Pancreas (tissue), 10 donors: ENCODE measurements around the gene SYT5. TPM values are rescaled to one million over a fixed set of nuclear protein-coding genes. Genes with fewer than 3 reads are reported as not detected.
"Not testable (repeated sequence)": the region's sequence is repeated elsewhere in the genome, so short reads cannot be mapped to it uniquely, and the experiment has no call there.

Experiments used
- ATAC-seq, 4 donors: fragments of 200-7000 bp; cut with Tn5 transposase; one replicate each; pipeline versions ENCODE4 v1.8.0 to v1.9.1; 2020; ENCODE audit warnings: mild to moderate bottlenecking in 4 of 4, moderate library complexity in 4 of 4
- DNase-seq, 6 donors: peaks; one replicate each; pipeline ENCODE4 v3.0.0-alpha.2; 2020
- FAIRE-seq: peaks from 2 replicates; lab custom pipeline; 2012; peaks lifted over from hg19 to GRCh38; lab: Jason Lieb, UNC
- H3K27ac ChIP-seq, 4 donors: fragments of 200-600 bp; sonication (generic); 1 replicate in 3 of 4; 2 replicates in 1 of 4; pipeline versions ENCODE4 v1.5.0 to v1.8.0; 2020
- H3K27me3 ChIP-seq, 4 donors: fragments of 200-600 bp; one replicate each; pipeline ENCODE4 v1.8.0; 2021
- H3K36me3 ChIP-seq, 3 donors: fragments of 200-600 bp; sonication (generic) in 1 of 3; one replicate each; pipeline versions ENCODE4 v1.5.0 to v1.8.0; 2020 to 2021
- H3K4me1 ChIP-seq, 3 donors: fragments of 200-600 bp; one replicate each; pipeline ENCODE4 v1.8.0; 2021
- H3K4me3 ChIP-seq, 4 donors: fragments of 200-600 bp; sonication (generic) in 2 of 4; one replicate each; pipeline versions ENCODE4 v1.5.0 to v1.8.0; 2020 to 2021
- H3K9me3 ChIP-seq, 4 donors: fragments of 200-600 bp; one replicate each; pipeline ENCODE4 v1.8.0; 2021
- CTCF ChIP-seq, 4 donors: fragments of 200-600 bp; sonication (generic) in 3 of 4; IDR thresholded peaks; one replicate each; pipeline versions ENCODE4 v1.5.0 to v1.8.0; 2021; ENCODE audit warnings: antibody characterized with exemption in 4 of 4
- WGBS, 2 donors: extraction: QIAGEN DNeasy Blood & Tissue Kit; methylation state at CpG; one replicate each; pipeline ENCODE4 v1.1.7; 2013; 5-methylcytosine and 5-hydroxymethylcytosine counted together
- intact Hi-C, 3 donors: fragments of 100-400 bp; cut with DNase I; formaldehyde crosslinking; loops; one replicate each; pipeline versions ENCODE4 v1.11.1 to v1.14.2; 2022
- polyA plus RNA-seq, 2 donors: library from polyadenylated mRNA; stranded (reverse); fragments of 200-250 nt; gene quantifications; one replicate each; pipeline ENCODE4 v1.2.3, GENCODE V29; 2013
- total RNA-seq, 6 donors: library from RNA; stranded (reverse); fragmentation: NEBNext Ultra II Directional in 4 of 6; extraction: Animal tissue kit (Norgen Biotek cat#: 25700) in 4 of 6; gene quantifications; one replicate each; pipeline versions ENCODE4 v1.2.1 to v1.2.4, GENCODE V29; 2021 to 2023
- donor health status: healthy with polysubstance abuse.
- donor health status: DM: no; HTN: no; CAD: no; lungs with moderate emphysema.
- donor health status: DM: no; HTN: no; CAD: no.
- donor health status: control.
- donor health status: control.
- donor health status: Bipolar disorder and iron deficiency.
- donor health status: DM: yes; HTN: yes; CAD: no.
- donor health status: DM: no; HTN: no; CAD: no.
- donor health status: DM: no; HTN: no; CAD: no.
- donor health status: DM: yes; HTN: yes; CAD: no.

The SYT5 gene
- total and polyA plus RNA-seq, 8 donors = 0.88 to 41.1 (median 2.8) TPM

GRCh38 chr19:55158423-55158822 is 21.7 kb downstream of the SYT5 start:
- ATAC-seq (no peak), FAIRE-seq (no peak), DNase-seq (no peak)
- no peak overlapping the region for H3K27ac ChIP-seq
- 47 to 63% methylated on average over 4 of the region's 4 CpGs for WGBS, 2 donors
- H3K4me1 ChIP-seq = peaks cover 0 to 4% (median 0%) of the 10 kb centered on the region in 3 donors
- no peak for TF ChIP-seq CTCF (IDR thresholded peaks at IDR 0.05)
- H3K36me3 ChIP-seq = no peaks in the 10 kb centered on the region
- H3K27me3 ChIP-seq = peaks cover 0 to 15% (median 6%) of the 10 kb centered on the region in 4 donors
- H3K9me3 ChIP-seq = no peaks in the 10 kb centered on the region
- intact Hi-C loops = no loop called here
- H3K4me3 ChIP-seq = no peak overlapping the region

DNA sequence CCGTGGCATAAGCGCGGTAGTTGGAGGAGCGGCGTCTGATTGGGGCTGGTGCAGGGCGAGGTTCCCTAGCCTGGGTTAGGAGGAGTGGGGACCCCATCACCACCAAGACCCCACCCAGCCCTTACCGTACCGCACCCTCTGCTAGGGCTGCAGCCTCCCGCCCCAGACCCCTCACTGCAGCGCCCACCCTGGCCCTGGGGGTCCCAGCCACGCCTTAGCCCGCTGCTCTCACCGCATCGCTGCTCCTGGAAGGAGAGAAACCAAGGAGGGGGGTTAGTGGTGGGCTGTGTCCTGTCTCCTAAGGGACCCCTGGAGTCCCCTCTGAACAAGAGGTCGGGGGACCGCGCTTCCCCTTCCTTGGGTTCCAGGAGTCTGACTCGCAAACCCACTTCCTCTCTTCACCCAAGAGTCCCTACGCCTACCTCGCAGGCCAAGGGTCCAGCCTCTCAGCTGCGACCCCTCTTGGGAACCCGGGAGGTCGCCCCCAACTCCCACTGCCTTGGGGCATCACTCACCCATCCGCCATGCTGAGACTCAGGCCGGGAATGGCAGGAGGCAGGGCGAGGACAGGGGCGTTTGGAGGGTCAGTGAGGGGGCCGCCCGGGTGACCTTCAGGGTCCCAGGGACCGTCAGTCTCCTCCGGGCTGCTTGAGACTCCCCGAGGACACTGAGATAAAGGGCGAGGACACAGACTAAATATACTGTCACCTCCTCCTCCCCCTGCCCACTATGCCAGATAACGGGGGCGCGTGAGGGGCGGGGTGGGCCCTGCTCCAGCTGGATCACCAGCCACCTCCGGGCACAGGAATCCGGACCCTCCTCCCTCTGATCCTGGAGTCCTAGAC is 22.8 kb downstream of the SYT5 start, which contains the start of gene TNNI3:
TNNI3 (minus strand) TSS at position 669 of the 845 bp plus-strand sequence; CDS start at position 526, 143 bp downstream.
- ATAC-seq = no peak
- intact Hi-C loops = no loop called here
- H3K9me3 ChIP-seq = no peaks in the 10 kb centered on the region
- peaks cover 0 to 12% (median 3%) of the 10 kb centered on the region in 4 donors for H3K27me3 ChIP-seq
- no peak for FAIRE-seq
- peaks cover 0 to 4% (median 0%) of the 10 kb centered on the region in 3 donors for H3K4me1 ChIP-seq
- H3K4me3 ChIP-seq = no peak within 1 kb of the TSS
- H3K36me3 ChIP-seq = no peaks in the 10 kb centered on the region
- whole genome bisulfite sequencing, 2 donors = 16 to 21% methylated on average over 29 to 39 of the region's 39 CpGs
- no peak for TF ChIP-seq CTCF (IDR thresholded peaks at IDR 0.05)
- DNase-seq = no peak
- no peak within 1 kb of the TSS for H3K27ac ChIP-seq

DNA sequence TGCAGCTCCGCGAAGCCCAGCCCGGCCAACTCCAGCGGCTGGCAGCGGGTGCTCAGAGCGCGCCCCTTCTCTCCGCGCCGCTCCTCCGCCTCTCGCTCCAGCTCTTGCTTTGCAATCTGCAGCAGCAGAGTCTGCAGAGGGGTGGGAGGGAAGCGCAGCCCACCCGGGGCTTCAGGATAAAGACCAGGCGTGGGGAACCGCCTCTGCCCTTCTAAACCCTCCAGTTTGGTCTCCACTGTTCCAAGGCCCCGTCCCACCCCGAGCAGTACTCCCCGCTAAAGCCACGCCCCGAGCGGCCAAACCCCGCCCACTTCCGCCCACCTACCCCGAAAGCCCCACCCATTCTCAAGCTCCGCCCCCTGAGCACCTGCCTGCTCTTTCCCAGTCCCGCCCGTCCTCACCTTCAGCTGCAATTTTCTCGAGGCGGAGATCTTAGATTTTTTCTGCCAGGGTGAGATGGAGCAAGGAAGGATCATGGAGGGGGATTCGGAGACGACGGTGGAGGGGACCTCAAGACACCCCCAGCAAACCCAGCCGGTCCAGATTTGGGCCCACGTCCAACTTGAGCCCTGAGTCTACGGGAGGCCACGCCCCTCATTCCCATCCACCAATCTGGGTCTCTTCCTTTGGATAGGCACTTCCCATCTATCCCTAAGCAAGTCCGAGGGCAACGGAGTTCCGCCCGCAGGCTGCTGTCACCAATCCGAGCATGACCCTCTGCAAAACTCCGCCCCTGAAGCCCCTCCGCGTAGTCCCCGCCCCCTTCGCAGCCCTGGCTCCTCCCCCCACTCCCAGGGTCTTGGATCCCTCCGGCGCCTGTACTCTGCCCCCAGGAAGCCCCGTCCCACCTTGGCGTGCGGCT is 23.7 kb downstream of the SYT5 start:
- H3K4me1 ChIP-seq = peaks cover 0 to 4% (median 0%) of the 10 kb centered on the region in 3 donors
- no peak for TF ChIP-seq CTCF (IDR thresholded peaks at IDR 0.05)
- intact Hi-C loops = no loop called here
- no peaks in the 10 kb centered on the region for H3K9me3 ChIP-seq
- H3K36me3 ChIP-seq = no peaks in the 10 kb centered on the region
- peaks cover 0 to 4% (median 0%) of the 10 kb centered on the region in 4 donors for H3K27me3 ChIP-seq
- DNase-seq (peak; percentile 43 to 86 (median 80)), ATAC-seq (peak; percentile 29 to 89 (median 56)), FAIRE-seq (no peak)
- no peak overlapping the region for H3K27ac ChIP-seq
- H3K4me3 ChIP-seq = peak overlapping the region in 2 of 4 donors; percentile 12 to 30
- 4 to 5% methylated on average over 52 of the region's 52 CpGs for WGBS, 2 donors

- 3 to 6% methylated on average over 5 of the region's 5 CpGs for WGBS, 2 donors
- H3K27me3 ChIP-seq, H3K4me1 ChIP-seq, intact Hi-C loops, H3K36me3 ChIP-seq, ATAC-seq, FAIRE-seq, DNase-seq, H3K27ac ChIP-seq, H3K9me3 ChIP-seq: not testable (repeated sequence)
- peak overlapping the region in 2 of 4 donors; percentile 12 to 30 for H3K4me3 ChIP-seq
These were observed 24.3 kb downstream of the SYT5 start for GRCh38 chr19:55155784-55156183.

- H3K27ac ChIP-seq = no peak overlapping the region
- WGBS, 2 donors = 70 to 78% methylated on average over 12 of the region's 12 CpGs
- intact Hi-C loops = no loop called here
- TF ChIP-seq CTCF (IDR thresholded peaks at IDR 0.05) = no peak
- no peaks in the 10 kb centered on the region for H3K27me3 ChIP-seq
- ATAC-seq (no peak), FAIRE-seq (no peak), DNase-seq (no peak)
- no peaks in the 10 kb centered on the region for H3K9me3 ChIP-seq
- H3K36me3 ChIP-seq = no peaks in the 10 kb centered on the region
- no peak overlapping the region for H3K4me3 ChIP-seq
- H3K4me1 ChIP-seq = peaks cover 0 to 4% (median 0%) of the 10 kb centered on the region in 3 donors
These were observed 26.3 kb downstream of the SYT5 start for GRCh38 chr19:55153652-55154264.
